Kidney epithelial cell (primary cell): ENCODE results near the gene PLEKHA4. TPM values are rescaled to one million over a fixed set of nuclear protein-coding genes. Genes with fewer than 3 reads are reported as not detected.
"Not testable (repeated sequence)": the region's sequence is repeated elsewhere in the genome, so short reads cannot be mapped to it uniquely, and the experiment has no call there.

Source experiments
- DNase-seq: peaks from one replicate; pipeline ENCODE4 v3.0.0-alpha.2; 2010; ENCODE audit warnings: low read depth
- H3K27me3 ChIP-seq: 2 replicates; pipeline ENCODE4 v1.6.0; 2011; ENCODE audit warnings: low read length; ENCODE audit not compliant: control insufficient read depth, insufficient read depth
- H3K36me3 ChIP-seq: 2 replicates; pipeline ENCODE4 v1.5.1; 2011; ENCODE audit warnings: low read length; ENCODE audit not compliant: control insufficient read depth, insufficient read depth
- H3K4me3 ChIP-seq: 2 replicates; pipeline ENCODE4 v1.5.1; 2011; ENCODE audit warnings: low read depth, mild to moderate bottlenecking, control low read depth, low read length
- total RNA-seq: library from RNA; depleted of rRNA; stranded (reverse); fragments of >200 nt; gene quantifications from 2 replicates; pipeline ENCODE4 v1.2.3, GENCODE V29; 2015
- TF ChIP-seq, protein P1 (sequence below): IDR thresholded peaks from 2 replicates; pipeline ENCODE4 v1.5.1; 2011; ENCODE audit warnings: mild to moderate bottlenecking, moderate library complexity, low read length, control low read depth, inconsistent platforms; ENCODE audit not compliant: insufficient read depth, poor library complexity, severe bottlenecking

PLEKHA4 gene
- total RNA-seq, 1 donor from 2014 or later, result 11.1 TPM

GRCh38 chr19:48797103-48797502 lies 71.3 kb downstream of the PLEKHA4 start:
- Histone ChIP-seq H3K36me3 (no peaks in the 10 kb centered on the region), H3K27me3 (no peaks in the 10 kb centered on the region), H3K4me3 (no peak overlapping the region)
- TF ChIP-seq, protein P1, sequence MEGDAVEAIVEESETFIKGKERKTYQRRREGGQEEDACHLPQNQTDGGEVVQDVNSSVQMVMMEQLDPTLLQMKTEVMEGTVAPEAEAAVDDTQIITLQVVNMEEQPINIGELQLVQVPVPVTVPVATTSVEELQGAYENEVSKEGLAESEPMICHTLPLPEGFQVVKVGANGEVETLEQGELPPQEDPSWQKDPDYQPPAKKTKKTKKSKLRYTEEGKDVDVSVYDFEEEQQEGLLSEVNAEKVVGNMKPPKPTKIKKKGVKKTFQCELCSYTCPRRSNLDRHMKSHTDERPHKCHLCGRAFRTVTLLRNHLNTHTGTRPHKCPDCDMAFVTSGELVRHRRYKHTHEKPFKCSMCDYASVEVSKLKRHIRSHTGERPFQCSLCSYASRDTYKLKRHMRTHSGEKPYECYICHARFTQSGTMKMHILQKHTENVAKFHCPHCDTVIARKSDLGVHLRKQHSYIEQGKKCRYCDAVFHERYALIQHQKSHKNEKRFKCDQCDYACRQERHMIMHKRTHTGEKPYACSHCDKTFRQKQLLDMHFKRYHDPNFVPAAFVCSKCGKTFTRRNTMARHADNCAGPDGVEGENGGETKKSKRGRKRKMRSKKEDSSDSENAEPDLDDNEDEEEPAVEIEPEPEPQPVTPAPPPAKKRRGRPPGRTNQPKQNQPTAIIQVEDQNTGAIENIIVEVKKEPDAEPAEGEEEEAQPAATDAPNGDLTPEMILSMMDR, result no peak
- no peak for DNase-seq

GRCh38 chr19:48796298-48797083 lies 71.9 kb downstream of the PLEKHA4 start:
- Histone ChIP-seq H3K27me3 (no peaks in the 10 kb centered on the region), H3K4me3 (no peak overlapping the region), H3K36me3 (no peaks in the 10 kb centered on the region)
- no peak for DNase-seq
- TF ChIP-seq, protein P1, result no peak

- H3K27me3 ChIP-seq, result no peaks in the 10 kb centered on the region
- no peak for DNase-seq
- no peak overlapping the region for H3K4me3 ChIP-seq
- TF ChIP-seq, protein P1, result no peak
- no peaks in the 10 kb centered on the region for H3K36me3 ChIP-seq
Measured at GRCh38 chr19:48795685-48796070, 72.7 kb downstream of the PLEKHA4 start.

GRCh38 chr19:48795055-48795684 lies 73.2 kb downstream of the PLEKHA4 start:
- peak; percentile 72 for DNase-seq
- Histone ChIP-seq H3K4me3 (peak overlapping the region; percentile 36), H3K27me3 (no peaks in the 10 kb centered on the region), H3K36me3 (no peaks in the 10 kb centered on the region)
- TF ChIP-seq, protein P1, result peak; percentile 97

- DNase-seq, result no peak
- TF ChIP-seq, protein P1, result no peak
- no peaks in the 10 kb centered on the region for H3K27me3 ChIP-seq
- H3K4me3 ChIP-seq, result no peak overlapping the region
- H3K36me3 ChIP-seq, result no peaks in the 10 kb centered on the region
Measured at GRCh38 chr19:48794291-48794690, 74.1 kb downstream of the PLEKHA4 start.

- Histone ChIP-seq H3K4me3 (no peak overlapping the region), H3K36me3 (no peaks in the 10 kb centered on the region), H3K27me3 (no peaks in the 10 kb centered on the region)
- TF ChIP-seq, protein P1, result no peak
- no peak for DNase-seq
Measured at GRCh38 chr19:48793271-48793670, 75.1 kb downstream of the PLEKHA4 start.

- not testable (repeated sequence) for H3K36me3 ChIP-seq, DNase-seq, H3K4me3 ChIP-seq, H3K27me3 ChIP-seq
Measured at GRCh38 chr19:48787331-48787730, 81.1 kb downstream of the PLEKHA4 start.
